Lung (tissue), 12 donors: ENCODE measurements around the gene ISLR. TPM values are rescaled to one million over a fixed set of nuclear protein-coding genes. Genes with fewer than 3 reads are reported as not detected.

Experiments
- ATAC-seq: fragments of 200-7000 bp; cut with Tn5 transposase; one replicate; pipeline ENCODE4 v1.9.1; 2020; ENCODE audit warnings: moderate number of reproducible peaks; ENCODE audit not compliant: insufficient read depth, low FRiP score
- DNase-seq, 3 donors: peaks; one replicate each; pipeline ENCODE4 v3.0.0-alpha.2; 2013 to 2017
- H3K27ac ChIP-seq, 2 donors: one replicate each; pipeline ENCODE4 v1.5.1; 2013; ENCODE audit warnings: mild to moderate bottlenecking in 2 of 2, moderate library complexity in 2 of 2, control low read depth in 1 of 2, inconsistent platforms in 1 of 2, low read depth in 1 of 2, low read length in 1 of 2
- H3K27me3 ChIP-seq, 3 donors: one replicate each; pipeline ENCODE4 v1.5.1; 2013; ENCODE audit warnings: low read length in 2 of 3; ENCODE audit not compliant: control insufficient read depth in 3 of 3, insufficient read depth in 3 of 3
- H3K36me3 ChIP-seq, 4 donors: one replicate each; pipeline ENCODE4 v1.5.1; 2013; ENCODE audit warnings: low read length in 4 of 4, mild to moderate bottlenecking in 1 of 4, moderate library complexity in 1 of 4; ENCODE audit not compliant: control insufficient read depth in 4 of 4, insufficient read depth in 4 of 4
- H3K4me1 ChIP-seq, 5 donors: one replicate each; pipeline ENCODE4 v1.5.1; 2013; ENCODE audit warnings: low read length in 5 of 5, mild to moderate bottlenecking in 2 of 5, moderate library complexity in 1 of 5; ENCODE audit not compliant: control insufficient read depth in 5 of 5, insufficient read depth in 5 of 5
- H3K4me3 ChIP-seq: one replicate; pipeline ENCODE4 v1.5.1; 2013; ENCODE audit warnings: mild to moderate bottlenecking, control low read depth, moderate library complexity
- H3K9ac ChIP-seq, 2 donors: one replicate each; pipeline ENCODE4 v1.5.1; 2013; ENCODE audit warnings: low read length in 2 of 2, control low read depth in 1 of 2; ENCODE audit not compliant: insufficient read depth in 1 of 2
- H3K9me3 ChIP-seq, 4 donors: one replicate each; pipeline ENCODE4 v1.5.1; 2013; ENCODE audit warnings: low read length in 3 of 4, mild to moderate bottlenecking in 1 of 4, moderate library complexity in 1 of 4; ENCODE audit not compliant: control insufficient read depth in 4 of 4, insufficient read depth in 3 of 4
- WGBS, 2 donors: extraction: QIAGEN DNeasy Blood & Tissue Kit; methylation state at CpG; one replicate each; pipeline ENCODE4 v1.1.7; 2013; 5-methylcytosine and 5-hydroxymethylcytosine counted together
- polyA plus RNA-seq, 2 donors: library from polyadenylated mRNA; stranded (reverse); fragments of 200-250 nt; gene quantifications; one replicate each; pipeline ENCODE4 v1.2.1, GENCODE V29; 2013
- total RNA-seq, 2 donors: library from RNA; depleted of rRNA in 1 of 2; stranded (reverse); fragments of >200 nt in 1 of 2; gene quantifications; one replicate each; pipeline ENCODE4 v1.2.1, GENCODE V29; 2014 to 2021
- TF ChIP-seq, protein P1 (sequence below): IDR thresholded peaks from 2 replicates; pipeline ENCODE4 v1.5.1; 2012; ENCODE audit warnings: mild to moderate bottlenecking; ENCODE audit errors: control extremely low read depth, extremely low read depth
- donor health status: control.
- donor health status: control.
- donor health status: Bipolar disorder and iron deficiency.
- donor health status: healthy.
- donor health status: DM: yes; HTN: yes; CAD: no.

ISLR gene
- total and polyA plus RNA-seq, 4 donors = 2.8 to 30.4 (median 14.2) TPM

GRCh38 chr15:74220475-74221248 lies 47.2 kb downstream of the ISLR start:
- H3K27ac ChIP-seq = no peak overlapping the region
- H3K4me3 ChIP-seq = no peak overlapping the region
- peaks cover 0 to 3% (median 2%) of the 10 kb centered on the region in 3 donors for H3K27me3 ChIP-seq
- H3K4me1 ChIP-seq = peaks cover 0 to 26% (median 0%) of the 10 kb centered on the region in 5 donors
- DNase-seq (no peak), ATAC-seq (no peak)
- TF ChIP-seq, protein P1, sequence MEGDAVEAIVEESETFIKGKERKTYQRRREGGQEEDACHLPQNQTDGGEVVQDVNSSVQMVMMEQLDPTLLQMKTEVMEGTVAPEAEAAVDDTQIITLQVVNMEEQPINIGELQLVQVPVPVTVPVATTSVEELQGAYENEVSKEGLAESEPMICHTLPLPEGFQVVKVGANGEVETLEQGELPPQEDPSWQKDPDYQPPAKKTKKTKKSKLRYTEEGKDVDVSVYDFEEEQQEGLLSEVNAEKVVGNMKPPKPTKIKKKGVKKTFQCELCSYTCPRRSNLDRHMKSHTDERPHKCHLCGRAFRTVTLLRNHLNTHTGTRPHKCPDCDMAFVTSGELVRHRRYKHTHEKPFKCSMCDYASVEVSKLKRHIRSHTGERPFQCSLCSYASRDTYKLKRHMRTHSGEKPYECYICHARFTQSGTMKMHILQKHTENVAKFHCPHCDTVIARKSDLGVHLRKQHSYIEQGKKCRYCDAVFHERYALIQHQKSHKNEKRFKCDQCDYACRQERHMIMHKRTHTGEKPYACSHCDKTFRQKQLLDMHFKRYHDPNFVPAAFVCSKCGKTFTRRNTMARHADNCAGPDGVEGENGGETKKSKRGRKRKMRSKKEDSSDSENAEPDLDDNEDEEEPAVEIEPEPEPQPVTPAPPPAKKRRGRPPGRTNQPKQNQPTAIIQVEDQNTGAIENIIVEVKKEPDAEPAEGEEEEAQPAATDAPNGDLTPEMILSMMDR = no peak
- WGBS, 2 donors = 55 to 65% methylated on average over 11 of the region's 11 CpGs
- H3K36me3 ChIP-seq = no peaks in the 10 kb centered on the region
- no peaks in the 10 kb centered on the region for H3K9me3 ChIP-seq
- no peak overlapping the region for H3K9ac ChIP-seq

- TF ChIP-seq, protein P1 = no peak
- no peak overlapping the region for H3K9ac ChIP-seq
These were observed 48.1 kb downstream of the ISLR start for GRCh38 chr15:74221399-74222239.

GRCh38 chr15:74222240-74223119 lies 49.0 kb downstream of the ISLR start:
- Histone ChIP-seq H3K4me3 (no peak overlapping the region), H3K36me3 (no peaks in the 10 kb centered on the region), H3K4me1 (peaks cover 0 to 26% (median 2%) of the 10 kb centered on the region in 5 donors), H3K27me3 (peaks cover 0 to 3% (median 2%) of the 10 kb centered on the region in 3 donors), H3K9me3 (no peaks in the 10 kb centered on the region), H3K9ac (no peak overlapping the region), H3K27ac (no peak overlapping the region)
- 47 to 56% methylated on average over 25 of the region's 25 CpGs for WGBS, 2 donors
- ATAC-seq (no peak), DNase-seq (peak in 2 of 3 donors; percentile 41 to 54)
- TF ChIP-seq, protein P1 = no peak

More at GRCh38 chr15:74221399-74222239, 48.1 kb downstream of the ISLR start:
- peaks cover 0 to 26% (median 2%) of the 10 kb centered on the region in 5 donors for H3K4me1 ChIP-seq
- no peaks in the 10 kb centered on the region for H3K36me3 ChIP-seq
- no peak overlapping the region for H3K27ac ChIP-seq
- peaks cover 0 to 3% (median 2%) of the 10 kb centered on the region in 3 donors for H3K27me3 ChIP-seq
- no peak for ATAC-seq
- no peak for DNase-seq
- 52 to 62% methylated on average over 12 of the region's 12 CpGs for WGBS, 2 donors
- no peaks in the 10 kb centered on the region for H3K9me3 ChIP-seq
- H3K4me3 ChIP-seq = no peak overlapping the region
